Renal pelvis (tissue), 4 donors: ENCODE measurements around the gene ATN1. TPM values are rescaled to one million over a fixed set of nuclear protein-coding genes. Genes with fewer than 3 reads are reported as not detected.

ENCODE experiments used
- DNase-seq: peaks from one replicate; pipeline ENCODE4 v3.0.0-alpha.2; 2013
- polyA plus RNA-seq, 3 donors: library from polyadenylated mRNA; unstranded; fragments of 120-200 nt; gene quantifications; one replicate each; pipeline ENCODE4 v1.2.1, GENCODE V29; 2013; ENCODE audit not compliant: insufficient read length in 3 of 3

Gene ATN1
- polyA plus RNA-seq, 3 donors, result 116 to 147 (median 131) TPM

DNA sequence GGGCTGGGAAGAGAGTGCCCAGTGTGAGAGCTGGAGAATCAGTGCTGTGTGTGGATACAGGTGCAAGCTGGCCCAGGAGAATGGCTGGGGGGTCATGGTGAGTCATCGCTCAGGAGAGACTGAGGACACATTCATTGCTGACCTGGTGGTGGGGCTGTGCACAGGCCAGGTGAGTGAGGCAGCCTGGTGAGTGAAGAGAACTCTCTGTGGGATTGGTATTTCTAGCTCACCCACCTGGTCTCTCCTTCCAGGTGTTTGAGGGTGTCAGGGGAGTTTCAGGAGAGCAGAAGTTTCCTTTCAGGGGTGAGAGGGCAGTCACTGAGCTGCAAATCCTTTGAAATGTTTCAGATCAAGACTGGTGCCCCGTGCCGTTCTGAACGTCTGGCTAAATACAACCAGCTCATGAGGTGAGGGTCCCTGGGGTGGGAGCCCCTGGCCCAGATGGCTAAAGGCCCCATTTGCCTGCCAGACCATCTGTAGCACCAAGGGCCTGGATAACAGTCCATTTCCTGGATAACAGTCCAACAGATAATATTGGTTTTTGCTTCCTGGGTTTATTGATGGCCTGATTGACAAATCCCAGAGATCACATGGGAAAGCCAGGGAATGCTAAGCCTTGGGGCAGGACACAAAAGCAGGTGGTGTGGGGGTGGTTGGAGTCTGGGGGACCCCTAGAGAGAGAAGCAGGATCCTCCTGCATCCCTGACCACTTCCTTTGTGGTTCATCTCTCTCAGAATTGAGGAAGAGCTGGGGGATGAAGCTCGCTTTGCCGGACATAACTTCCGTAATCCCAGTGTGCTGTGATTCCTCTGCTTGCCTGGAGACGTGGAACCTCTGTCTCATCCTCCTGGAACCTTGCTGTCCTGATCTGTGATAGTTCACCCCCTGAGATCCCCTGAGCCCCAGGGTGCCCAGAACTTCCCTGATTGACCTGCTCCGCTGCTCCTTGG, 5.5 kb upstream of the ATN1 start:
- DNase-seq, result no peak

GRCh38 chr12:6923003-6923732, 4.6 kb upstream of the ATN1 start:
- no peak for DNase-seq

DNA sequence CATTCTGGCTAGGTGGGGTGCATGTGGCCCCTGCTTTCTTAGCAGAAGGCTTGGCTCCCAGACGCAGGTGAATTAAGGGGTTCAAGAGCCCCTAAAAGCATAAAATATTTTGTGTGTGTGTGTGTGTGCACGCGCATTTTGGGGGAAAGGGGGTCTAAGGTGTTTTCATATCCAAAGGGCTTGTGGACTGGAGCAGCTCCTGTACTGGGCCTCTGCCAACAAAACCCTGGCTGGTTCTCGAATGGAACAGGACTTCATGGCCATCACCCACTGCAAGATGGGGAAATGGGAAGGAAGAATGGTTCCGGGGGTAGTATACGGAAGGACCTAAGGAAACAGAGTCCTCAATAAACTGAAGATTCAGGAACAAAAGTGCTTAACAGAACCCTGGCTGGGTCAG, 3.9 kb upstream of the ATN1 start:
- no peak for DNase-seq

GRCh38 chr12:6925239-6925539, 2.6 kb upstream of the ATN1 start:
- no peak for DNase-seq

- no peak for DNase-seq
Observed at GRCh38 chr12:6925540-6926279, 2.0 kb upstream of the ATN1 start.

- no peak for DNase-seq
Observed at GRCh38 chr12:6928022-6928702, 403 bp downstream of the ATN1 start.

- DNase-seq, result no peak
Observed at GRCh38 chr12:6928703-6929407, 1.1 kb downstream of the ATN1 start.

- DNase-seq, result no peak
Observed at GRCh38 chr12:6929466-6930452, 2.0 kb downstream of the ATN1 start.

DNA sequence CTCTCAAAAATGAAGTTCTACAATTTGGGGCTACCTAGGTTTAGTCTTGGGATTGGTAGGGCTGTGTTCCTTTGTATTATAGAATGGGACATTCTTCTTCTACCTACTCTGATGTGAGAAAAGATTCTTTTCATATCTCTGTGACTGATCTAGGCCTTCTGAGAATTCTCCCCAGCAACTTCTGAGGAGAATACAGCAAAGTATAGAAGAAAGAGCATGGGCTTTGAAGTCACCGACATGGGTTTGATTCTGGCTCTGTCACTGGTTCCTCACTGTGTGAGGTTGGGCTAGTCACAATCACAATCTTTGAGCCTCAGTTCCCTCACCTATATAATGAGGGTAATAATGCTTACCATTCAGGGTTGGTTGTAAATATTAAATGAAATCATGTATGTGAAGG, 5.0 kb downstream of the ATN1 start:
- DNase-seq, result no peak

- no peak for DNase-seq
Observed at GRCh38 chr12:6934110-6934509, 6.4 kb downstream of the ATN1 start.

DNA sequence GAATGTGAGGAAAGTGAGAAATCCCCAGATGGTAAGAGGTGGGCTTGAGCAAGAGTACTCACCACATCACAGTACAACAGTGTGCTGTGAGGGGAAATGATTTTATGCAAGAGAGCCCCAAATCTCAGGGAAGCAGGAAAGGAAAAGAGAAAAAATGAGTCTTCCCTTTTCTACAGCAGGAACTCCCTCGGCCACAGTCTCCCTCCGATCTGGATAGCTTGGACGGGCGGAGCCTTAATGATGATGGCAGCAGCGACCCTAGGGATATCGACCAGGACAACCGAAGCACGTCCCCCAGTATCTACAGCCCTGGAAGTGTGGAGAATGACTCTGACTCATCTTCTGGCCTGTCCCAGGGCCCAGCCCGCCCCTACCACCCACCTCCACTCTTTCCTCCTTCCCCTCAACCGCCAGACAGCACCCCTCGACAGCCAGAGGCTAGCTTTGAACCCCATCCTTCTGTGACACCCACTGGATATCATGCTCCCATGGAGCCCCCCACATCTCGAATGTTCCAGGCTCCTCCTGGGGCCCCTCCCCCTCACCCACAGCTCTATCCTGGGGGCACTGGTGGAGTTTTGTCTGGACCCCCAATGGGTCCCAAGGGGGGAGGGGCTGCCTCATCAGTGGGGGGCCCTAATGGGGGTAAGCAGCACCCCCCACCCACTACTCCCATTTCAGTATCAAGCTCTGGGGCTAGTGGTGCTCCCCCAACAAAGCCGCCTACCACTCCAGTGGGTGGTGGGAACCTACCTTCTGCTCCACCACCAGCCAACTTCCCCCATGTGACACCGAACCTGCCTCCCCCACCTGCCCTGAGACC, 7.8 kb downstream of the ATN1 start:
- no peak for DNase-seq

GRCh38 chr12:6936194-6936635, 8.5 kb downstream of the ATN1 start:
- DNase-seq, result no peak

- DNase-seq, result no peak
Observed at GRCh38 chr12:6936636-6937480, 9.1 kb downstream of the ATN1 start.

DNA sequence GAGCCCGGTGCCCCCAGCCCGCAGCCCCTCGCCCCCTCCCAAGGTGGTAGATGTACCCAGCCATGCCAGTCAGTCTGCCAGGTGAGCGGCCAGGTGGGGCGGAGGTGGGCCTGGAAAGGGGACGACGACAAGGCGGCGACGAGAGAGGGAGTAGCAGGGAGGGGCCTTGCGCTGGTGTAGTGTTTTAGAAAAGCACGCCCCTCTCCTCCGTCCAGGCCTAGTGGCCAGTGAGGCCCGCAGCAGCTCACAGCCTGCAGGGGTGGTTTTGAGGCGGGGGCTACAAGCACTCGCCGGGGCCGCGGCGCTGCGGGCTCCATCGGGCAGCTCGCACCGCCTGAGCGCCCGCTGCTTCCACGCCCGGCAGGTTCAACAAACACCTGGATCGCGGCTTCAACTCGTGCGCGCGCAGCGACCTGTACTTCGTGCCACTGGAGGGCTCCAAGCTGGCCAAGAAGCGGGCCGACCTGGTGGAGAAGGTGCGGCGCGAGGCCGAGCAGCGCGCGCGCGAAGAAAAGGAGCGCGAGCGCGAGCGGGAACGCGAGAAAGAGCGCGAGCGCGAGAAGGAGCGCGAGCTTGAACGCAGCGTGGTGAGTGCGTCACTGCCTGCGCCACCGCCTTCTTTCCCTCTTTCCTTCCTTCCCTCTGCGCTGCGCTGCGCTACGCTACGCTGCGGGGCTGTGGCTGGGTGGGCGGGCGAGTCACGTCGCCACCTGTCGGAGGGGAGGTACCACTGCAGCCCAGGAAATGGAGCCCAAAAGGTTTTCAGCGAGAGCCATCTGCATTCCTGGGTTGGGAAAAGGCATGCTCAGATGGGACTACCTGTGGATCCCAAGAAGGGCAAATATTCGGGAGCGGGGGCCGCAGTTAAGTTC, 10.0 kb downstream of the ATN1 start:
- DNase-seq, result peak; percentile 95

- DNase-seq, result no peak
Observed at GRCh38 chr12:6938353-6939190, 10.8 kb downstream of the ATN1 start.

- DNase-seq, result no peak
Observed at GRCh38 chr12:6939191-6939540, 11.4 kb downstream of the ATN1 start.
